UCSD-AML1 (cell line): ENCODE data around the gene LIPN.

Experiments used
- DNase-seq: peaks from one replicate; lab custom pipeline; 2025; ENCODE audit not compliant: unreplicated experiment; lab: John Stamatoyannopoulos, UW

Gene LIPN

DNA sequence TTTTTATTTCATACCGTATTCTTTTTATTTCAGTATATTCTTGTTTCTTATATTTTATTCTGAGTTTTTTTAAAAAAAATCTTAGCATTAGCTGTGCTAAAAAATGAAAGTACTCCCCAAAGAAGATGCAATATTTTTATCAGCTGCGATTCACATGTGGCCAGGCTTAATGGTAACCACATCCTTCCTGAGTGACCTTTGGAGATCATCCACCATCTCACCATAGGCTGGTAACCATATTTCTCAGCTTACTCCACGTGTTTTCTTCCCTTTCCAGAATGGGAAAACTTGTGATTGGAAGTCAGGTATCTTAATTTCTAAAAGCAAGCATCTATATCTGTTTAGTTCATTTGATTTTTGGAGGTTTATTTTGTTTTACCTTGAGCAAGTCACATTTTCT lies 23.9 kb downstream of the LIPN start:
- no peak for DNase-seq

DNA sequence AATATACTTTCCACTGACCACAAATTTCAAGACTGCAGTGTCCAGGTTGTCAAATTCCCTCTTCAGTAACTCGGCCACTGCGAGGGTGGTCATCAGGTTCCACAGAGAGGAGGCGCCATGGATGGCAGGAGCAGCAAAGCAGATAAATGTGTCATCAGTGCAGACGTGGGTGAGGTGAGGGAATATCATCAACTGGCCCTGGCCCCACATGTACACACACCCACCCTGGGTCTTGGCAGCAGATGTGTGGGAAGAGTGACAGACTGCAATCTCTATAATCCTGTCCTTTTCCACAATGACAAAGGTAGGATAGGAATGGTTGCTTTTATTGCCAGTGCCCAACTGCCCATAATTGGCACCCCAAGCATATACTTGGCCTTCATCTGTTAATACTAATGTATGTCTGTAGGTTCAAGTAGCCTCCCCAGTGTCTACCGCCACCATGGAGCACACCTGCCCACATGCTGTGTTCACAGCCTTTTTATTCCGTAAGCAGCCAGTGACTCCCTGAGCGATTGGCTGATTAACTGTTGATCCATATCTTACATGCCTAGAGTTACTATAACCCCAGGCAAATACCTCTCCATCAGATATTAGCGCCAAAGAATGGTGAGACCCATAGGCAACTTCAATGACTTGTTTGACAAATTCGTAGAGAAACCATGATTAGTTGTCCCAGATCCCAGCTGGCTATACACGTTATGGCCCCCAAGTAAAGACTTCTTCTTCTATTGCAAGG lies 26.4 kb downstream of the LIPN start:
- no peak for DNase-seq

DNA sequence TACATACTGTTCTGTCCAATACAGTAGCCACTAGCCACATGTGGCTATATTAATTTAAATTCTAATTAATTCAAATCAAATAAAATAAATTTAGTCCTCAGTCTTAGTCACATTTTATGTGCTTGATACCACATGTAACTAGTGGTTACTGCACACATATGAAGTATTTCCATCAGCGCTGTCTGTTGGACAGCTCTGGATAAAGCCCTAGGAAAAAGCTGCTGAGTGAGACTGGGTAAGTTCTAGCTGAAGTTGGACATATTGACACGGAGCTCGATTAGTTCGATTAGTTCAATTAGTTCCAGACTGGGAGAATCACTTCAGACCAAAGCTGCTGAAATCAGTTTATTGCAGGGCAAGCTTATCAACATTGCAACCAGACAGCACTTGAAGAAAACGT lies 27.6 kb downstream of the LIPN start:
- DNase-seq: no peak

DNA sequence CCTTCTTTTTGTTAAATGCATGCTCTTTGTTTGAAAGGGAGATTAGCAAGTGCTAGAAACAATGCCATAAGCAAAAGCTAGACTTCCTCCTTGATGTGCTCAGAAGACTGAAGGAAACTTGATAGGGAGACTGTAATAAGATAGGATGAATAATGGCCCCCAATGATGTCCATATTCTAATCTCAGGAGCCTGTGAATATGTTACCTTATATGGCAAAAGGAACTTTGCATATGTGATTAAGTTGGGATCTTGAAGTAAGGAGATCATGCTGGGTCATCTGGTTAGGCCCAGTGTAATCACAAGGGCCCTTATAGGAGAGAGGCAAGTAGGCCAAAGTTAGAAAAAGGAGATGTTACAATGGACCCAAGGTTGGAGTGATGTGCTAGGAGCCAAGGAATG lies 29.1 kb downstream of the LIPN start:
- no peak for DNase-seq

DNA sequence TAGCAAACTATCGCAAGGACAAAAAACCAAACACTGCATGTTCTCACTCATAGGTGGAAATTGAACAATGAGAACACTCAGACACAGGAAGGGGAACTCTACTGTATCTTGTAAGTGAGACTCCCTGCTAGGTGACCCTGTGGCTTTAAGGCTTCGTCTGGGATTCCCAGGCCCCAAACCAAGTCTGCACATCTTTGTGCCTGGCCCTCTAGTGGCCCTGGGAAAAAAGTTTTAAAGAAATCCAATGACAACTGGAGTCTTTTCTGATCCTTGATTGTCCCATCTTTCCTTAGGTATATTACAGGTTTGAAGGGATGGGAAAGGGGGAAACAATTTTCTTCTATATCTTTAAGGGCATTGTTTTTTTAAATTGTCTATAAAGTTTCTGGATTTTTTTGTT lies 32.1 kb downstream of the LIPN start:
- DNase-seq: peak; percentile 9

DNA sequence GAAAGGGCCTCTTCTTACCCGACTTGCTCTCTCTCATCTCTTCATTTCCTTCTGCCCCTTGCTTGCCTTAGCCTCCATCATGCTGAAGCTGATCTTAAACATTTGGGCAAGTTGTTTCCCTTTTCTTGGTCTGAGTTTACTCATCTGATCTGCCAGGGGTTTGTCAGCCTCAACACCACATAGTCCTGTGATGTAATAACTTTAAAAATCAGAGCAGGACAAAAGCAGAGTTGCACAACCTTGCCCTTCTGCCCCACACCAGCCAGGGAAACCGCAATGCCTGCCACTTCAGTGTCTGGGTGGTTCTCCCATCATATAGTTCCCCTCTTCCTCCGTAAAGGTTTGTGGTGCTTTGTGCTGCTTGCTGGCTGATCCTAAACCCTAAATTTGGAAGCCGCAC lies 32.8 kb downstream of the LIPN start:
- peak; percentile 10 for DNase-seq

DNA sequence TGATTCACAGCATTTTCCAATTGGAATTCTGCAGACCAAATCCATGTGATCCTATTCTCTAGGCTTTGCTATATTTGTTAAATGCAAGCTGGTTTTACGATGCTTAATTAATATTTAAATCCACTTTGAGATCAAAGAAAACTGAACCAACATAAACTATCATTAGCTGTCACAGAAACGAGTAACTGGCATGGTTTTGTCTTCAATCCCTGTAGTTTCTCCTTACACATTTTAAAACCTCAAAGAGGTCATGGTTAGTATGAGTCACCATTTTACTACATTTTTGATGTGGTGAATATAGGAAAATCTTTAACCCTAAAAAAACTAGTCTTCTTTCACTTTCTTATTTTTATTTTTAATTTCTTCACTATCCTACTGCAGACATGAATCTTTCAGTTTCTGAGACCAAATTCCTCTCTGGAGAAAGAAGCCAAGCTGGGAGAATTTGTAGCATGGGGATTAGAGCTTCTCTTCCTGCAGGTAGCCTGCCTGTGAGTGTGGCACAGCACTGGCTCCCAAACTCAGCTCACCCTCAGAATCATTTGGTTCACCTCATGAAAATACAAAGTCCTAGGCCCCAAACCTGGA lies 34.0 kb downstream of the LIPN start:
- DNase-seq: no peak

DNA sequence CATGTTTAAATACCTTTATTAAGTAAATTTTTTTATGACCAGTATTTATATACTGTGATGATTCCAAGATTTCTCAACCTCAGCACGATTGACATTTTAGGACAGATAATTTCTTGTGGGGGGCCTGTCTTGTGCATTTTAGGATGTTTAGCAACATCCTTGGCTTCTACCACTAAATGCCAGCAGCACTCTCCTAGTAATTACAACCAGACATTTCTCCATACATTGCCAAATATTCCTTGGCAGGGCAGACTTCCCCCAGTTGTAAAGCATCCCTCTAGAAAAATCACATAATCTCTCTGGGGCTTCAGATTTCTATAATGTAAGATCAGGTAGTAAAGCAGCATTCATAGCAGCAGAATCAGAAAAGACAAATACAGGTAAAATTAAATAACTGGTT lies 34.9 kb downstream of the LIPN start:
- no peak for DNase-seq

DNA sequence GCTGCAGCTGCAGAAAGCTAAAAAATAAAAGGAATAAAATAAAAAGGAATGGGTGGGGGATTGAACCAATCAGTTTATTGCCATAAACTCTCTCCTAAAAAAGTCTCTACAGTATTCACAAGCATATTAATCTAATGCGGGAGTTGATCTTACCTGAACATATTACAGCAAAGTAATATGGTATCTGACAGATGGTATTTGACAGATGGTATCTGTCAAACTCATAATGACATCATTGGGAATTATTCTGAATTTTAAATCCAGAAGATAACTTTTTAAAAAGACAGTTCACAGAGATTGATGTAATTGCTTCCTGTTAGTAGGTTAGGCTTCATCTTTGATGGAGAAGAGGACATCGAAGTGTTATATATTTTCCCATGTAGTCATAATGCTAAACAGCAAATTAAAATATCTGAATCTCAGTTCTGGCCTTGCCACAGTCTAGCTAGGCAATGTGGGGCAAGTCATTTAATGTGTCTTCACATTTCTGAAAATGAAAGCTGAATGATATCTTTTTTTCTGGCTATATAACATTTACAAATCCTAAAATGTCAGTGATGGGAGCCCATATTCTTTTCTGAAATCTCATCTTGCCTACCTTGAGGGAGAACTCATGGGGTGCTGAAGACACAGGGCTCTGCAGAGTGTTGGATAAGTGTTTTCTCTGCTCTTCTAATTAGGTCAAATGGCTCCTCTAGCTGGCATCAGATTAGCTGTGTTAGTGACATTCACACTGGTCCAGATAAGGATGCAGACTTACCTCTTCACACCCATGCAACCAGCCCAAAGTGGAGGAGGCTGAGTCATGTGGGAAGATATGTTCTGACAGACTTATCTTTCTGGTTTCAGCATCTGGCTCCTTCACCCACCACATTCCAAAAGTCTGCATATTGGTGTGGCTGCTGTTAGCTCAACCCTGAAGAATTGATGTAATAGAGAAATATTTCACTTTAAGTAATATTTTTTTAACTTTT lies 40.6 kb downstream of the LIPN start:
- no peak for DNase-seq

DNA sequence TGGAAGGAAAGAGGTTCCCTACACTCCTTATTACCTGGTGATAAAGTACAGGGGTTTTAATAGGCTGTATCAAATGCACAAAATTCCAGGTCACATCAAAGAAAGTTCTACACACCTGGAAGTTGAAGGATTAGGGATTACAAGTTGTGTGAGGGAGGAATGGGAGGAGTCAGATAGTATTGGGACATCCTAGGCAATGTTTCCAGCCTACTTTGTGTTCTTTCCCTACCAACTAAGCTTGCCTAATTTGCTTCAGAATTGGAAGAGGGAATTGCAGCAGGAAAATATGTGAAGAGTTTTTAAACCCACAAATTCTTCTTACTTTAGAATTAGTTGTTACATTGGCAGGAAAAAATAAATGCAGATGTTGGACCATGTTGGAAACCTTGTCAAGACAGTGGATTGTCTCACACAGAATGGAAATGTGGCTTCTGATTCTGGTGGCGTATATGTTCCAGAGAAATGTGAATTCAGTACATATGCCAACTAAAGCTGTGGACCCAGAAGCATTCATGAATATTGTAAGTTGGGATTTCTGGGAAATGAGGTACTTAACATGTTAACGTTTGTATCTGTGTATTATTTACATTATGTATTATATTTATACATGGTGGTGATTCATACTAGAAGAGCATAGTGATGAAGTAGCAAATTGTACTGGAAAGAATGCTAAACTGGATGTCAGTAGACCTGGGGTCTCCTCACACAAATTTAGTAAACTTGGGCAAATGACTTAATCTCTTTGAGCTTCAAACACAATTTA lies 42.9 kb downstream of the LIPN start, which contains the start of gene LIPM:
Gene LIPM (plus strand): TSS at position 208 of the 763 bp plus-strand sequence. CDS start 167 bp downstream, at position 375.
- DNase-seq: no peak

DNA sequence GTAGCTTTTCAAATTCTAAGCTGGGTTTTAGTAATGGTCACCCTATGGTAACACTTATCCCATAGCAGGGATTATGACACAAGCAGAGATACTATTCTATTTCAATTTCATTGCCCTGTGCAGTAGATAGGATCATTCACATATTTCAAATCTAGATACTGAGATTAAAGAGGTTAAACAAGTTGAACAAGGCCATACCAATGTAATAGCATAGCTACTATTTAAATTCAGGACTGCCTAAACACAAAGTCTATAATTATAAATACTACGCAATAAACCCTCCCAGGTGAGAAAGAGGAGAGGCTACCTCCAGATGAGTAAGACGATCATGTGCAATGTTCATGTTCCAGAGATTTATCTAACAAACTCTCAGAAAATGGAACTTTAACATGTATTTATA lies 43.8 kb downstream of the LIPN start:
- no peak for DNase-seq

DNA sequence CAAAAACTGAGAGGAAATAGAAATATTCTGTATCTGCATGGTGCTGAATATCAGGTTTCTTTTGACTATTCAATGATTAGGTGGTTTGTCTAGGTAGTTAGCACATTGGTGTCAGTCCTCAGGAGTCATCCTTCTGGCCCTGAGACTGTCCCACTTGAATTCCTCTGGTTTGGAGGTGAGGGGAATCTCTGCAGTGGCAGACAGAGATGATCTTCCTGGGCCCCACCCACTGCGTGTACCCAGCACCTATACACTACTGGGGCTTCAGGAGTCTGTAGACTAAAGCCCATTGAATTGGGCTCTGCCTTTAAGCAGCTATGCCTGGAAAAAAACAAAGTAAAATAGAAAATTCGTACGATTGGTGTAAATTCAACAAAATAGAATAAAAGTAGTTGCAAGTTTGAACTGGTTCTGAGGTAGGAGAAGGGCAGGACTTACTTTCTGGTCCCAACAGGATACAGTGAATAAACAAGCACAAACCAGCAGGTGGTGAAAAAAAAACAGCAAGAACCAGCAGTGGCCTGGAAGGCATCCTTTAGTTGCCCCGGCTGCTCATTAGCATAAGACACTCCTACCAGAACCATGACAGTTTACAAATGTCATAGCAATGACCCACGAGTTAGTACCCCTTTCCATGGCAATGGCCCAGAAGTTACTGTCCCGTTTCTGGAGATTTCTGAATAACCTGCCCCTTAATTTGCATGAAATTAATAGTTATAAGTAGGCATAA lies 44.4 kb downstream of the LIPN start:
- no peak for DNase-seq

DNA sequence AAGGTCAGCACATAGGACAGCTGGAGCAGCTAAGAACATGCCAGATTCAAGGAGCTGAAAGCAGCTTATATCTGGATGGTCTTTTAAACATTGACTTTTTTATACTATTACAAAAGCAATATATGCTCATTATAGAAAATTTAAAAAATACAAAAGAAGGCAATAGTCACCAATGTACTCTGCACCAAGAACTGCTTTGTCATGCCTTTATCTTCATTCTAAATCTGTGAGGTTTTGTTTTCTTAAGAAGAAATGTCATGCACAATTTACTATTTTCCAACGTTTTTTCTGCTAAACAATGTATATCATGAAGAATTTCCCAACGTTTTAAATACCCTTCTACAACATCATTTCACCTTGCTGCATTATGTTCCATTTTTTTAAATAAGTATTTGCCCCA lies 45.5 kb downstream of the LIPN start:
- no peak for DNase-seq

DNA sequence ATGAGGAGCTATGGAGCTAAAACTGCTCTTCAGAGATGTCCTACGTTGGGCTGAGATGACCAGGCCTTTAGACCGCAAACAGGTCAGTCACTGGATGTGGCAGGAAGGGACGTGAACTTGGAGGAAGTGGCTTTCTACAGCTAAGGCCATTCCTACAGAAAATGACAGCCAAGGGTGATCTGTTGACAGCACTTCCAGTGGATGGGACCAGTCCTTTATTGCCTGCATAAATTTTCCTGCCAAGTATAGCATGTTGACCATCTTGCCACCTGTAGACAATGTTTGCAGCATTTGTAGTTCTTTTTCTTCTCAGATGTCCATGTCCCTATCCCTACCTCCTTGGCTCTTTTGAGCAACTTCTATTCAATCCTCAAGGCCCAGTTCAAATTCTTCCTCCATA lies 46.1 kb downstream of the LIPN start:
- DNase-seq: no peak

DNA sequence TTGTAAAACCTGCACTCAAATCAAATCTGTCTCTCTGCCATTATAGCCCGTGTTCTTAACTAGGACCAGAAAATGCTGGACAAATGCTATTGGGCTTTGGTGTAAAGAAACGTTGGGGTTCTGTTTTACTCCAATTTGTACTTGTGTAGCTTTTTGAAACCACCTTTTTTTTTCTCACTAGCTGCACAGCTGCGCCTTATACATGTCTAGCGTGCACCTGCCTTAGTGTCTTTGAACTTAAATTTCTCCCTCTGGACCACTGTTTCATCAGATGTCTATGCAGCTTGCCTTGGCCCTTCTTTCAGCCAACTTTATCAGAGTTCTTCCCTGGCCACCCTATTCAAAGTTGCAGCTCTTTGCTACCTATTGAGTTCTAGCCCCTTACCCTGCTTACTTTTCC lies 49.8 kb downstream of the LIPN start:
- DNase-seq: no peak

DNA sequence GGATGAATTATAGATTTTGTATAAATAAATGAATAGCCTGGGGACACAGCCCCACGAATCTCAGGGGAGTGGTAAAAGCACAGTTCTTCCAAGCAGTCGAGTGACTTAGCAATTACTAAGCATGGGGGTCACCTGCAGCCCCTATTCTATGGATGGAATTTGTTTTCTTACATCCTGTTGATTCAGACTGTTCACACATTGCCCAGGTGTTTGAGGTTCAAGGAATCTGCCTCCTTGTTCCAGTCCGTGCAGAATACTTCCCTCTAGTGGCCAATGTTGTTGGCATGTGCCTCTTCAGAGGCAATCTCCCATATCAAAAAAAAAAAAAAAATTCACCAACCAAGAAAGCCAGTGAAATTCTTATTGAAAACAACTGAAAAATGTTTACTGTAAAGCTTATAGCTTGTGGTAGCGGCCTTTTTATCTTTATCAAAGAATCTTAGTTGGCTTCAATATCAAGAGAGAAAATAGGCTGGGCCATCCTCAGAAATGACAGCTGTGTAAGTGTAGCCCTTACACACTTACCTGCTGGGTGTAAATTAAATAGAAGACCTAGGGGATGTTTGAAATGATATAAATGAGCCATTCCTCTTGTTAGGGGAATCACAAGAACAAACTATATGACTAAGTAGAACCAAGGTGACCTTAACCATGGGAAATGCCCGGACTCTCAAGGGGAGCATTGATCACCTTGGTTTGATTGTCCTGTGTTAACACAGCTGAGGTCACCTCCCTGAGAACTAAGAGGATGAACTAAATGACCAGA lies 50.6 kb downstream of the LIPN start:
- no peak for DNase-seq

DNA sequence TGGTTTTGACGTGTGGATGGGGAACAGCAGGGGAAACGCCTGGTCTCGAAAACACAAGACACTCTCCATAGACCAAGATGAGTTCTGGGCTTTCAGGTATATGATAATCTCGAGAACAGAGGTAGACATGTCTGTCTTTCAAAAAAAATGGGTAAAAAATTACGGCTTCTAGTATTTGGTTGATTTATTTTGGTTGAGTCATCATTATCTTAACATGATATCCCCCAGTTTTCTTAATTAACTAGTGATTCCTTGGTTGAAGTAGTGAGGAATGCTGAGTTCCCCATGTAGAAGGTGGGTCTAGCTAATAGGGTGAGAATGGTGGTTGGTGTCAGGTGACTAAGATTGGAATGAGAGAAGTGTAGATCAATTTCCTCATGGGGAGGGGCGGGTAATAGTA lies 53.4 kb downstream of the LIPN start:
- DNase-seq: no peak

DNA sequence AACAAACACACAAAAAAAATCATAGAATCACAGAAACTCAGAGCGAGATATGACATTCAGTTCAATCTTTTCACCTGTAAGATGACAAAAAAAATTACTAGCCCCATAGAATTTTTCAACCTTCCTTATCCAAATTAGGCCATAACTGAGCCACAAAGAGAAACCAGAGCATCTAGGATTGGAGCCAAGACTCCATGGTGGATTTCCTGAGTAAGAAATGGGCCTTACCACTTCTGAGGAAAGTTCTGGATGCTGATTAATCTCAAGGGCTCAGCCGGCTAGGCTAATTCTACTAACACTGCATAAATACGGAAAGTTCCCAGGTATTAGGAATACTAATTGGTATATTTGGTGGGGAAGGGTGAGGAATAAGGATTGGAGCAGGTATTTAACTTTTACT lies 59.5 kb downstream of the LIPN start:
- DNase-seq: no peak

DNA sequence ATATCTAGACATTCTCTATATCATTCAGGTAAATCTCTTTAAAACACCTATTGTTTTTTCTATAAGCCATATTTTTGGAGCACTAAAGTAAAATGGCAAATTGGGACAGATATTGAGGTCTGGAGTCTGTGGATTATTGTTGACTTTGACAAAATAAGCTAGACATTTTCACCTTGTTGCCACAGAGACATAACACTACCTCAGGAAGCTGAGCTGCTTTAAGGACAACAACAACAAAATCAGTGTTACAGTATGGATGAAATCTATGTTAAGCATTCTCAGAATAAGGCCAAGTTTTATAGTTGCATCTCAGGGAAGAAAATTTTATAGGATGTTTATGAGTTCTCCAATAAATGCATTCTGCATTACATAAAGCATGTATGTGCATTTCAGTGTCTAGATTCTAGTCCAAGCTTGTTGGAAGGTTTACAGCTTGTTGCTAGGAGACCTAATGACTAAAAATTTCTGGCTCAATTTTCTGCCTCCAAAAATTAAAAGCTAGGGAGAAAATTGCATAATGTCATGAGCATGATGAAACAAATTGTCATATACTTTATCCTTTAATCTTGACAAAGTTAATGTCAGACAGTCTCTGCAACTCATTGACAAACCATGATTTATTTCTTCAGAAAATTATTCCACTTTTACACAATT lies 61.1 kb downstream of the LIPN start:
- DNase-seq: no peak
